Activated T-helper 1 cell treated with Interleukin-2 at 50 U/mL for 16 hours (primary cell): ENCODE results near the gene PXN.

ENCODE experiments used
- DNase-seq: peaks from one replicate; pipeline ENCODE4 v3.0.0-alpha.2; 2020; ENCODE audit warnings: low read depth

PXN gene

DNA sequence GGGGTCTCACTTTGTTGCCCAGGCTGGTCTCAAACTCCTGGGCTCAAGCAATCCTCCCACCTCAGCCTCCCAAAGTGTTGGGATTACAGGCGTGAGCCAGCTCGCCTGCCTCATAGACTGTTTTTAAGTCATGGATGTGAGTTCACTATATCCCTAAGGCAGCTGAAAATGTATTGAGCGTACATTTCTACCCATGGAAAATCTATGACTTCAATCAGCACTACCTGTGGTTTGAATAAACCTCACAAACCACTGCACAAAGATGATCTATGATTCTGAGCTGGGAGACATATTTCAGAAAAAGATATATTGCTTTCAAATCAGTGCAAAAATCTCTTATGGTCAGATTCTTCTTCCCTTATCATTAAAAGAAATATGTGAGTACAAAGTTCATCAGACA lies 93.5 kb downstream of the PXN start:
- no peak for DNase-seq

DNA sequence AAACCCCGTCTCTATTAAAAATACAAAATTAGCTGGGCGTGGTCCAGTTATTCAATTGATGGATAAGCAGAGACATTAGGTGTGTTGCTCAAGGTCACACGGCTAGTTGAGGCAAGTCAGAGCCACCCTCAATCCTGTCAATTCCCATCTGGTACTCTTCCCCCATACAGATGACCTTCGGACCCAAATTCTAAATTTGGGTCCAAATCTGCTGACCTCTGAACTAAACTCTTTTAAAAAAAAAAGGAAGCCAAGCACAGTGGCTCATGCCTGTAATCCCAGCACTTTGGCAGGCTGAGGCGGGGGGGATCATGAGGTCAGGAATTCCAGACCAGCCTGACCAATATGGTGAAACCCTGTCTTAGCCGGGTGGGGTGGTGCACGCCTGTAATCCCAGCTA lies 94.9 kb downstream of the PXN start:
- DNase-seq, result no peak

DNA sequence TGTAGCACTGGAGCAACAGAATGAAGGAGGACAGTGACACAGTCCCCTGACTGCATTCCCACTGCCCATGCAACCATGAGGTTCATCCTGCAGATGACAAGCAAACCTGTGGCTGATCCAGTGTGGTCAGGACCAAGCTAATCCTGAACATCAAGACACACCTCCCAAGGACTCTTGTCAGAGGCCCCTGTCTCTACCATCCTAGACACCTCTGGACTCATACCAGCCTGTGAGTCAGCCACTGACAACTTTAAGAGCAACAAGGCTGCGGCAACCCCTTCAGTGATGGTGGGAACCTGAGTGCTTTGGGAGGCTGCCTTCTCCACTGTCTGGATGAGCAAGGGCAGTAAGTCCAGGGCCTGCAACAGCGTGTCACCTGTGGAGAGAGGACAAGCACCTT lies 95.6 kb downstream of the PXN start:
- no peak for DNase-seq

DNA sequence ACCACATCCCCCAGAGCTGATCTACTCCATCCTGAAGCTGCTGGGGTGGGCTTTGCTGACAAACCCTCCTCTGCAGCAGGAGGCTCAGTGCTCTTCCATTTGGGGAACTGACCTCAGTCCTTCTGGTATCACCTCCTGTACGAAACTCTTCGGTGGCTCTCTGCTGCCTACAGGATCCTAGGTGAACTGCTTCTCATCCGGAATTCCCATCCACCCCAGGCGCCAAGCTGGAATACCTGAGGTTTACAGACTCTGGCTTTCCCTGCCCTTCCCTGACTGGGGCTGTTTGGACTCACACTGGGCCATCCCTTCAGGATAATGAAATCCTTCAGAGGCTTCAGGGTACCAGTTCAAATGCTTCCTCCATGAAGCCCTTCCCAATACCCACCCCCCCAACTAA lies 97.2 kb downstream of the PXN start:
- DNase-seq, result no peak

DNA sequence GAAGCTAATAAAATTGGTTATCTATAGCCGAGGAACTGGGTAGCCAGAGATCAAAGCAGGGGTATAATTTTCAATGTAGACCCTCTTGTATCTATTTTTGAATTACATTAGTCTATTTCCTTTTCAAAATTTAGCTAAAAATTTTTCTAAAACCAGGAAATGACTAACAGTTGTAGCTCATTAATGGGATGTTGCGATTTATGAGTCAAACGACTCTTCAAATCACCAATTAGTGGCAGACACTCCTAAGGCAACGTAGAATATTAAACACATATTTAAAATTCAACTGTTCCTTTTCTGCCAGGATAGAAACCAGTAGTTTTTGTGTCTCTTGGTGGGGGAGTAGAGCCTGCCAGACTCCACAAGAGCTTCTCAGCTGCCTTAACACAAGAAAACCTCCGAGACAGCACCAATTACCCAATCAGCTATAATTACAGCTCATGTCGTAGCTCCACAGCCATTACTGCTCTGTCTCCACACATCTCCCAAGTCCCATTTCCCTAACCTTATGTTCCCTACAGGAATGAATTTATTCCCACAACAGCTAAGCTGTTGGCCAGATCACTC lies 97.9 kb downstream of the PXN start:
- no peak for DNase-seq

DNA sequence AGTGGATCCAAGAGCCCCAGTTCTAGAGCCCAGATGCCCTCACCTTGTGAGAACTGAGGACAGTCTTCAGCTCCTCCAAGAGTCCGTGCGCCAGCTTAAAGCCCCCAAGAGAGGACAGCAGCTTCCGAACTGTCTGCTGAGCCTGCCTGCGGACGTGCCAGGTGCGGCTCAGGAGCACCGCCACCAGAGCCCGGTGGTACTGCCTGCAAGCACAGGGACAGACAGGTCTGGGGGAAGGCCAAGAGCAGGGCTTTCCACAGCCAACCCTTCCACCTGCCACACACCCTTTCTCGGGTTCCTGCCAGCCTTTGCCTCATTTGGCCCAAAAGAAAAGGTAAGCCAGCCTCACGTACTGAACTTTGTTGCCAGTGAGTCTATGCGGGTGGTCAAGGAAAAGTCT lies 101.2 kb downstream of the PXN start:
- no peak for DNase-seq

DNA sequence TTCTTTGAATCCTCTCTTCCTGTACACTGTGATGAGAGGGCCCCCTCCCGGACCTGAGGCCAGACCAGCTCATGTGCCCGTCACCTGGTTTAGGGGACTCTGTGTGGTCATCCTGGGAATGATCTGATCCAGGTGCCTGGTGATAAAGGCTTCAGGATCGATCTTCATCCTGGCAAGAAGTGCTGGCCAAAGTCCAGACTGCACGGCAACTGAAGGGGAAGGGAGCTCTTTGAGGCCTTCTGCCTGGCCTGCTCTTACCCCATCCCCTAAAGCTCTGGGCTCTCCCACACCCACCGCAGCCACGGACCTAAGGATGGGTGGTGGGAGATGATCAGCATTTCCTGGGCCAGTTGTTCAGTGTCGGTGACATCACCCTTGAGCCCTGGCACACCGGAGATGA lies 102.8 kb downstream of the PXN start:
- DNase-seq, result no peak

DNA sequence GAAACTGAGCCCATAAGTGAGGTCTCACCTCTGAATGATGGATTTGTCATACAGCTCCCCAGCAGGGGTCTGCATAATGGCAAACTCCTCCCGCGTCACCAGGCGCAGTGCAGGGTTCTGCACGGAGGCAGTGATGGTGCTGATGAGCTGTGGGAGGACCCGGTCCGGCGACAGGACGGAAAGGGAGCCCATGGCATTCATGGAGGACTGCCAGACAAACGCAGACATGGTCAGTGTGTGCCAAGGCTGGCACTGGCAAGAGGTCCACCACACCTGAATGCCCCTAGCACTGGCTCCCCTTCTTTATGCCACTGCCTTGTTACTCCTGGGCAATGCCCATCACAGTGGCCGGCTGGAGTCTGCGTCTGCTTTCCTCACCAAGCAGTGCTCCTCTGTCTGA lies 103.7 kb downstream of the PXN start:
- DNase-seq, result no peak
